ENCODE data around the gene RNF150.

GRCh38 chr4:141054446-141054845 is 78.8 kb downstream of the RNF150 start:
- TF ChIP-seq TAF1 (IDR thresholded peaks at IDR 0.05; ENCODE audit: borderline replicate concordance, low read depth, low read length) (no peak), POLR2AphosphoS5 (IDR thresholded peaks at IDR 0.05; ENCODE audit: low read depth, low read length) (no peak)

Data from GM12892 (cell line).